Measurements from ENCODE around the gene KCNJ6.
"Not testable (repeated sequence)": the region's sequence is repeated elsewhere in the genome, so short reads cannot be mapped to it uniquely, and the experiment has no call there.

Gene KCNJ6

DNA sequence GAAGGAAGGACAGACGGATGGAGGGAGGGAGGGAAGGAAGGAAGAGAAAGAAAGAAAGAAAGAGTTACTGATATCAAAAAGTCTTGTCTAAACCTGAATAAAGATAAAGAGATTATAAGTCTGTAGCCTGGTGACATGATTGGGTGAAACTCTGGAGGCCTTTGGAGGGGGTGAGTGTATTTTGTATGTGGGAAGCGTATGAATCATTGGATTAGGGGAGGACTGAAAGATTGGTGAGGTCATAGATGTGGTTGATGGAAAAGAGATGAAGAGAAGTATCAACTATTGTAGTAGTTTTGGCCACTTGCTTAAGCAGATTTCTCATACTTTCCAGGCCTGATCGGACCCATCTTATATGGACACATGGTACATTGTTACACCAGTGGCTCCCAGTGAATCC, 11.5 kb upstream of the KCNJ6 start:
- Histone ChIP-seq H3K9ac (ENCODE audit: low read length) (no peak overlapping the region), H3K4me2 (ENCODE audit: low read length) (no peak overlapping the region), H3K79me2 (ENCODE audit: insufficient read depth, low read length) (no peaks in the 10 kb centered on the region), H3K4me3 (ENCODE audit: low read depth, low read length, poor library complexity, severe bottlenecking) (no peak overlapping the region), H3F3A (ENCODE audit: insufficient read depth, low read length) (no peaks in the 10 kb centered on the region), H4K20me1 (ENCODE audit: insufficient read depth, low read length) (no peaks in the 10 kb centered on the region), H3K4me1 (ENCODE audit: insufficient read depth, low read length, severe bottlenecking) (no peaks in the 10 kb centered on the region), H3K36me3 (ENCODE audit: insufficient read depth, low read length) (no peaks in the 10 kb centered on the region), H2AFZ (ENCODE audit: low read length) (no peak overlapping the region), H3K9me2 (ENCODE audit: low read depth, low read length) (no peaks in the 10 kb centered on the region), H3K27ac (ENCODE audit: low read depth, low read length, poor library complexity, severe bottlenecking) (no peak overlapping the region), H3K27me3 (ENCODE audit: insufficient read depth, low read length) (no peaks in the 10 kb centered on the region), H3K9me3 (ENCODE audit: low read length) (no peaks in the 10 kb centered on the region)
- TF ChIP-seq, protein P1, sequence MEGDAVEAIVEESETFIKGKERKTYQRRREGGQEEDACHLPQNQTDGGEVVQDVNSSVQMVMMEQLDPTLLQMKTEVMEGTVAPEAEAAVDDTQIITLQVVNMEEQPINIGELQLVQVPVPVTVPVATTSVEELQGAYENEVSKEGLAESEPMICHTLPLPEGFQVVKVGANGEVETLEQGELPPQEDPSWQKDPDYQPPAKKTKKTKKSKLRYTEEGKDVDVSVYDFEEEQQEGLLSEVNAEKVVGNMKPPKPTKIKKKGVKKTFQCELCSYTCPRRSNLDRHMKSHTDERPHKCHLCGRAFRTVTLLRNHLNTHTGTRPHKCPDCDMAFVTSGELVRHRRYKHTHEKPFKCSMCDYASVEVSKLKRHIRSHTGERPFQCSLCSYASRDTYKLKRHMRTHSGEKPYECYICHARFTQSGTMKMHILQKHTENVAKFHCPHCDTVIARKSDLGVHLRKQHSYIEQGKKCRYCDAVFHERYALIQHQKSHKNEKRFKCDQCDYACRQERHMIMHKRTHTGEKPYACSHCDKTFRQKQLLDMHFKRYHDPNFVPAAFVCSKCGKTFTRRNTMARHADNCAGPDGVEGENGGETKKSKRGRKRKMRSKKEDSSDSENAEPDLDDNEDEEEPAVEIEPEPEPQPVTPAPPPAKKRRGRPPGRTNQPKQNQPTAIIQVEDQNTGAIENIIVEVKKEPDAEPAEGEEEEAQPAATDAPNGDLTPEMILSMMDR (IDR thresholded peaks at IDR 0.05; ENCODE audit: low read length): no peak
- TF ChIP-seq EZH2 (IDR thresholded peaks at IDR 0.05; ENCODE audit: borderline replicate concordance, low read length): no peak

DNA sequence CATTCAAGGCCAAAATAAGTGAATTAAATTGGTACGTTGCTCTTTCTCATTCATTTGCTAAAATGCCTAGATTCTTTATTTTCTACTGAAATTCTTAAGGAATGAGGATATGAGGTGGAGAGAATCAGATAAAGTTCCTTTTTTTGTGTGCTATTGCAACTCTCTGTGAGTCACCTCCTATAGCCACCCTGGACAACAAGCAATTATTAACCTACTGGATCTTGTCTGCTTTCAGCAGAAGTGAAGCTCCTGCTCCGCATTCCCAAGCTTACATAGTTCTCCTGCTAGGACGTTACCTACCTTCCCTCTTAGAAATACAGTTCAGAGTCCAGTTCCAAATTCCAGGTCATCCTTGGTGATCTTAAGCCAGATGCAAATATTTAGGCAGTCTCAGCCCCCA, 4.8 kb upstream of the KCNJ6 start:
- no peak overlapping the region for H2AFZ ChIP-seq (ENCODE audit: low read length)
- H3K9me3 ChIP-seq (ENCODE audit: low read length): no peaks in the 10 kb centered on the region
- H3K36me3 ChIP-seq (ENCODE audit: insufficient read depth, low read length): no peaks in the 10 kb centered on the region
- H3K27ac ChIP-seq (ENCODE audit: low read depth, low read length, poor library complexity, severe bottlenecking): no peak overlapping the region
- H3K9ac ChIP-seq (ENCODE audit: low read length): no peak overlapping the region
- H3K9me2 ChIP-seq (ENCODE audit: low read depth, low read length): no peaks in the 10 kb centered on the region
- H3K27me3 ChIP-seq (ENCODE audit: insufficient read depth, low read length): no peaks in the 10 kb centered on the region
- no peak overlapping the region for H3K4me2 ChIP-seq (ENCODE audit: low read length)
- no peaks in the 10 kb centered on the region for H4K20me1 ChIP-seq (ENCODE audit: insufficient read depth, low read length)
- TF ChIP-seq EZH2 (IDR thresholded peaks at IDR 0.05; ENCODE audit: borderline replicate concordance, low read length): no peak
- no peaks in the 10 kb centered on the region for H3K4me1 ChIP-seq (ENCODE audit: insufficient read depth, low read length, severe bottlenecking)
- H3K79me2 ChIP-seq (ENCODE audit: insufficient read depth, low read length): no peaks in the 10 kb centered on the region
- H3F3A ChIP-seq (ENCODE audit: insufficient read depth, low read length): no peaks in the 10 kb centered on the region
- no peak overlapping the region for H3K4me3 ChIP-seq (ENCODE audit: low read depth, low read length, poor library complexity, severe bottlenecking)

DNA sequence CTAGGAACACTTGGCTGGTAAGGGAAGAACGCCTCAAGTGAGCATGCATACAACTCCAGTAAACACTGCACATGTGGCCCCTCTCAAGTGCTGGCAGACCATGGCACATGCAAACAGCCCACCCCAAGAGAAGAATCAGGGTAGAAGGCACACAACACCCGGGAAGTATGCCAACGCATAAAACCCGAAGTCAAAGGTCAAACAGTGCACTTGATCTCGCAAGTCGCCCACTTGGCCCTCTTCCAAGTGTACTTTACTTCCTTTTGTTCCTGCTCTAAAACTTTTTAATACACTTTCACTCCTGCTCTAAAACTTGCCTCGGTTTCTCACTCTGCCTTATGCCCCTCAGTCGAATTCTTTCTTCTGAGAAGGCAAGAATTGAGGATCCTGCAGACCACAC, 4.0 kb upstream of the KCNJ6 start:
- H3K79me2 ChIP-seq (ENCODE audit: insufficient read depth, low read length); H4K20me1 ChIP-seq (ENCODE audit: insufficient read depth, low read length); H3K27me3 ChIP-seq (ENCODE audit: insufficient read depth, low read length); H3K9me2 ChIP-seq (ENCODE audit: low read depth, low read length); H3F3A ChIP-seq (ENCODE audit: insufficient read depth, low read length); H3K9ac ChIP-seq (ENCODE audit: low read length); H3K4me3 ChIP-seq (ENCODE audit: low read depth, low read length, poor library complexity, severe bottlenecking); H3K36me3 ChIP-seq (ENCODE audit: insufficient read depth, low read length); H3K9me3 ChIP-seq (ENCODE audit: low read length); H3K4me1 ChIP-seq (ENCODE audit: insufficient read depth, low read length, severe bottlenecking); H3K27ac ChIP-seq (ENCODE audit: low read depth, low read length, poor library complexity, severe bottlenecking); H3K4me2 ChIP-seq (ENCODE audit: low read length); H2AFZ ChIP-seq (ENCODE audit: low read length): not testable (repeated sequence)

DNA sequence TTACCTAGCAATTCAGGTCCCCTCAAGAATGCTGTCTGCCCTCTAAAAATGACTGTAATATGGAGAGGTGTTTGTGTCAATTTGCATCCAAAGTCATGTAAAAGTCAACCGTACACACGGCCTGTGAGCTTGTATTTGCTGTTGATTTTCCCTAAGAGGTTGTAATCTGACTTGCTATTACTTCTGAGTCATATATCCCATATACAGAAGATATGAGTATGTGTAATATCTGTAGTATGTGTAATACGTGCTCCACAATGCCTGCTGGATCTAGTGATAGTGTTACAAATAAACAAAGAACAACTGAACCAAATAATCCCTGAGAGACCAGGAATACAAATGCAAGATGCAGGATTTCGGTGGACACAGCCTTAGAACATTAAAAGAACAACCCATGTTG, 1.4 kb upstream of the KCNJ6 start:
- Histone ChIP-seq H3K9me2 (ENCODE audit: low read depth, low read length) (no peaks in the 10 kb centered on the region), H3F3A (ENCODE audit: insufficient read depth, low read length) (no peaks in the 10 kb centered on the region), H3K4me3 (ENCODE audit: low read depth, low read length, poor library complexity, severe bottlenecking) (no peak overlapping the region), H3K4me1 (ENCODE audit: insufficient read depth, low read length, severe bottlenecking) (no peaks in the 10 kb centered on the region), H3K4me2 (ENCODE audit: low read length) (no peak overlapping the region), H3K9ac (ENCODE audit: low read length) (no peak overlapping the region), H3K36me3 (ENCODE audit: insufficient read depth, low read length) (no peaks in the 10 kb centered on the region), H3K27ac (ENCODE audit: low read depth, low read length, poor library complexity, severe bottlenecking) (no peak overlapping the region), H3K27me3 (ENCODE audit: insufficient read depth, low read length) (no peaks in the 10 kb centered on the region), H3K79me2 (ENCODE audit: insufficient read depth, low read length) (no peaks in the 10 kb centered on the region), H4K20me1 (ENCODE audit: insufficient read depth, low read length) (no peaks in the 10 kb centered on the region), H2AFZ (ENCODE audit: low read length) (no peak overlapping the region), H3K9me3 (ENCODE audit: low read length) (no peaks in the 10 kb centered on the region)
- TF ChIP-seq EZH2 (IDR thresholded peaks at IDR 0.05; ENCODE audit: borderline replicate concordance, low read length): no peak
- TF ChIP-seq, protein P1 (IDR thresholded peaks at IDR 0.05; ENCODE audit: low read length): no peak
